ENCODE data around the gene MGLL.

DNA sequence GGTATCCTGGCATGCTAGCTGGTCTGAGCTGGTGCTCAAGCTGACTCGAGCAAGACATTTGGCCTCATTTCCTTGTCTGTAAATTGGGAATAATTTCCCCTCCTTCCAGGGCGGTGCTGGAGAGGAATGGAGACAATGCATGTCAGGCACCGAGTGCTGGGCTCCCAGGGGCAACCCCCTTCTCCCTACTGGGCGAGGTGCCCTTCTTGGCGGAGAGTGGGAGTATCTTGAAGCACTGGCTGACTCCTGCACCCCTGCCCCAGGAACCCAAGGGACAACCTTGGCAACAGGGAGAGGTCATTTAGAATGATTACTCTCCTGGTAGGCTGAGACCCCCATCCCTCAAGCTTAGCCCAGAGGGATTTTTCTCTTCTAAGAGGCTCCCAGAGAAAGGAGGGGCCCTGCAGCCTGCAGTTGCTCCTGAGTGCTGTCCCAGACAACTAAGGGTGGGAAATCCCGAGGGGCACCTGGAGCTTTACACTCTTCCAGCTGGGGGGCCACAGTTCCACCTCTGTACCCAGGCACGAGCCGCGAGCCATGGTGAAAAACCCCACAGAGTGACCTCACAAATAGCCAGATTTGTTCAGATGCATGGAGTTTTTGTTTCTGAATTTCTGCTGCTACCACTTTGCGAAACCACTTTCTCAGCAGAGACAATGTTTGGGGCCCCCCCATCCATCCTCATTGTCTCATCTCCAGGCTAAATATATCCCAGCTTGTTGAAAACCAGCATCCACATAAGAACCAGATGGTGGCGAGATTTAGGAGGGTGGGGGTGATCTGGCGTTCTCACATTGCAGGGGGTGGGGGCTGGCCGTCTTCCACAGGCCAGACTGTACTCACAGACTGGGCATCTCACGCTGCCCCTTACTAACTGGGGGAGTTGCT is 104.7 kb downstream of the MGLL start:
- TF ChIP-seq, protein P1, sequence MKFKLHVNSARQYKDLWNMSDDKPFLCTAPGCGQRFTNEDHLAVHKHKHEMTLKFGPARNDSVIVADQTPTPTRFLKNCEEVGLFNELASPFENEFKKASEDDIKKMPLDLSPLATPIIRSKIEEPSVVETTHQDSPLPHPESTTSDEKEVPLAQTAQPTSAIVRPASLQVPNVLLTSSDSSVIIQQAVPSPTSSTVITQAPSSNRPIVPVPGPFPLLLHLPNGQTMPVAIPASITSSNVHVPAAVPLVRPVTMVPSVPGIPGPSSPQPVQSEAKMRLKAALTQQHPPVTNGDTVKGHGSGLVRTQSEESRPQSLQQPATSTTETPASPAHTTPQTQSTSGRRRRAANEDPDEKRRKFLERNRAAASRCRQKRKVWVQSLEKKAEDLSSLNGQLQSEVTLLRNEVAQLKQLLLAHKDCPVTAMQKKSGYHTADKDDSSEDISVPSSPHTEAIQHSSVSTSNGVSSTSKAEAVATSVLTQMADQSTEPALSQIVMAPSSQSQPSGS (CRISPR knock-in tag; IDR thresholded peaks at IDR 0.05), result no peak
- TF ChIP-seq ZNF778 (CRISPR knock-in tag; IDR thresholded peaks at IDR 0.05) (no peak), BRD9 (IDR thresholded peaks at IDR 0.05; ENCODE audit: low read depth, partially characterized antibody) (no peak), ZNF766 (CRISPR knock-in tag; conservative IDR thresholded peaks at IDR 0.05) (no peak), POLR2A (conservative IDR thresholded peaks at IDR 0.05) (no peak), MYNN (IDR thresholded peaks at IDR 0.05) (no peak), MYNN (CRISPR knock-in tag; IDR thresholded peaks at IDR 0.05) (no peak), ZNF561 (CRISPR knock-in tag; conservative IDR thresholded peaks at IDR 0.05) (no peak), ZNF436 (CRISPR knock-in tag; IDR thresholded peaks at IDR 0.05) (no peak), KDM5B (IDR thresholded peaks at IDR 0.05; ENCODE audit: insufficient replicate concordance, low read depth, low read length) (no peak), MTA3 (IDR thresholded peaks at IDR 0.05; ENCODE audit: borderline replicate concordance) (no peak), RFX5 (IDR thresholded peaks at IDR 0.05; ENCODE audit: low read depth, low read length) (no peak), CHD2 (IDR thresholded peaks at IDR 0.05; ENCODE audit: low read depth, low read length) (no peak)
- TF ChIP-seq, protein P2, sequence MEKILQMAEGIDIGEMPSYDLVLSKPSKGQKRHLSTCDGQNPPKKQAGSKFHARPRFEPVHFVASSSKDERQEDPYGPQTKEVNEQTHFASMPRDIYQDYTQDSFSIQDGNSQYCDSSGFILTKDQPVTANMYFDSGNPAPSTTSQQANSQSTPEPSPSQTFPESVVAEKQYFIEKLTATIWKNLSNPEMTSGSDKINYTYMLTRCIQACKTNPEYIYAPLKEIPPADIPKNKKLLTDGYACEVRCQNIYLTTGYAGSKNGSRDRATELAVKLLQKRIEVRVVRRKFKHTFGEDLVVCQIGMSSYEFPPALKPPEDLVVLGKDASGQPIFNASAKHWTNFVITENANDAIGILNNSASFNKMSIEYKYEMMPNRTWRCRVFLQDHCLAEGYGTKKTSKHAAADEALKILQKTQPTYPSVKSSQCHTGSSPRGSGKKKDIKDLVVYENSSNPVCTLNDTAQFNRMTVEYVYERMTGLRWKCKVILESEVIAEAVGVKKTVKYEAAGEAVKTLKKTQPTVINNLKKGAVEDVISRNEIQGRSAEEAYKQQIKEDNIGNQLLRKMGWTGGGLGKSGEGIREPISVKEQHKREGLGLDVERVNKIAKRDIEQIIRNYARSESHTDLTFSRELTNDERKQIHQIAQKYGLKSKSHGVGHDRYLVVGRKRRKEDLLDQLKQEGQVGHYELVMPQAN (IDR thresholded peaks at IDR 0.05; ENCODE audit: borderline replicate concordance), result no peak
- TF ChIP-seq, protein P3, sequence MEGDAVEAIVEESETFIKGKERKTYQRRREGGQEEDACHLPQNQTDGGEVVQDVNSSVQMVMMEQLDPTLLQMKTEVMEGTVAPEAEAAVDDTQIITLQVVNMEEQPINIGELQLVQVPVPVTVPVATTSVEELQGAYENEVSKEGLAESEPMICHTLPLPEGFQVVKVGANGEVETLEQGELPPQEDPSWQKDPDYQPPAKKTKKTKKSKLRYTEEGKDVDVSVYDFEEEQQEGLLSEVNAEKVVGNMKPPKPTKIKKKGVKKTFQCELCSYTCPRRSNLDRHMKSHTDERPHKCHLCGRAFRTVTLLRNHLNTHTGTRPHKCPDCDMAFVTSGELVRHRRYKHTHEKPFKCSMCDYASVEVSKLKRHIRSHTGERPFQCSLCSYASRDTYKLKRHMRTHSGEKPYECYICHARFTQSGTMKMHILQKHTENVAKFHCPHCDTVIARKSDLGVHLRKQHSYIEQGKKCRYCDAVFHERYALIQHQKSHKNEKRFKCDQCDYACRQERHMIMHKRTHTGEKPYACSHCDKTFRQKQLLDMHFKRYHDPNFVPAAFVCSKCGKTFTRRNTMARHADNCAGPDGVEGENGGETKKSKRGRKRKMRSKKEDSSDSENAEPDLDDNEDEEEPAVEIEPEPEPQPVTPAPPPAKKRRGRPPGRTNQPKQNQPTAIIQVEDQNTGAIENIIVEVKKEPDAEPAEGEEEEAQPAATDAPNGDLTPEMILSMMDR (IDR thresholded peaks at IDR 0.05 in 2 of 3, conservative IDR thresholded peaks at IDR 0.05 in 1 of 3; ENCODE audit: insufficient read depth in 2 of 3, low read depth in 1 of 3, low read length in 3 of 3), result no peak
